COLO668 (cell line): ENCODE measurements around the gene UROC1.

Experiments used
- DNase-seq: peaks from one replicate; lab custom pipeline; 2025; ENCODE audit not compliant: unreplicated experiment; lab: John Stamatoyannopoulos, UW

The UROC1 gene

DNA sequence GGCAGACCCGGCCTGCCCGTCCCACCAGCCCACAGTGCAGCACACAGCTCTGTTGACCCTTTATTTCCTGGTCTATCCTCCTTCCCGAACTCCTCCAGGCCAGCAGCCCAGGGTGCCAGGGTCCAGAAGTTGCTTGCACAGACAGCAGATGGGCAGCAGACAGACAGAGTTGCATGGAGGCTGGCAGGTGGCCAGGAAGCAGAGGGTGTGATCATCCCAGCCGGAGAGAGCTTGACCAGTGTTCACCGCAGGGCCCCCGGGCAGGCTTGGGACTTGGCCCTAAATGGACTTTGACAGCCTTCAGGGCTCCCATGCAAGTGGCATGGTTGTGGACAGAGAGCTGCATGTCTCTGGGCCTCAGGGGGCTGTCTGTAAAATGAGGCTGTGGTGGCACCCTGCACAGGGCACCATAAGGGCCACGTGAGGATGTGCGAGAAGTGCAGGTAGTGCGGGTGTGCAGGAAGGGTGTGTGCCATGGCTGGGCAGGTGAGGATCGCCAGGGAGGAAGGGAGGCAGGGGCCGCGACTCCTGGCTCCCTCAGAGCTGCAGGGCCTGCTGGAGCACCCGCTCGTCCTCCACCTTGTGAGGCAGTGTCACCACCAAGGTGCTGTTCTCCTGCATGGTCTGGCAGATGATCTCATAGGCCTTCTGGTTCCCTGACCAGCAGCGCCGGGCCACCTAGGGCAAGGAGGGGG lies 35.6 kb downstream of the UROC1 start:
- peak; percentile 37 for DNase-seq

DNA sequence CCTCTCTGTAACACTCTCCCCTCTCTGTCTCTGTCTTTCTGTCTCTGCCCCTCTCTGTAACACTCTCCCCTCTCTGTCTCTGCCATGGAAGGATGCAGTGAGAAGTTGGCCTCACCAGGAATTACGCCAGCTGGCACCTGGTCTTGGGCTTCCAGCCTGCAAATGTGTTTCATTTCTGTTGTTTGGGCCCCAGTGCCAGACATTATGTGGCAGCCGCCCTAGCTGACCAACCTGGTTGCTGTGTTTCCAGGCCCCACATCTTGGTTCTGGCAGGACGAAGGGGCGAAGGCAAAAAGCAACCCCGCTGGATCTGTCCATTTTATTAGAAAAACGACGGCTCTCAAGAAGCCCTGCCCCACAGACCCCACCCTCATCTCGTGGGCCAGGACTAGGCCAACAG lies 36.7 kb downstream of the UROC1 start:
- no peak for DNase-seq

DNA sequence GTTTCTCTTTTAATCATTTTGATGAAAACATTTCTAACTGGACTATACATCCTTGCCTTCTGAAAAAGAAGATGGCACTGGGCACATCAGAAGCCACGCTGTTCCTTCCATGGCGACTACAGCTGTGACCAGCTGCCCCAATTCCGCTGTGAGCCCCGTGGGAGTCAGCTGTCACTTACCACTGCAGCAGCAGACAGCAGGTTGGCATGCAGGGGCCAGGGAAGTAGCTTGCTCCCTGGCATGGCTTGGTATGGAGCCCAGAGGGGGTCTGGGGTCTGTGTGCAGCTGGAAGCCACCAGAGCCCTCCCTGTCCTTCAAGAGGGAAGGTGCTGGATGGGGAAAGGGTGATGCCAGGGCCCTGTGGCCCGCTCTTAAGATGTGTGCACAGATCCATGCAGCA lies 37.4 kb downstream of the UROC1 start:
- DNase-seq: no peak

DNA sequence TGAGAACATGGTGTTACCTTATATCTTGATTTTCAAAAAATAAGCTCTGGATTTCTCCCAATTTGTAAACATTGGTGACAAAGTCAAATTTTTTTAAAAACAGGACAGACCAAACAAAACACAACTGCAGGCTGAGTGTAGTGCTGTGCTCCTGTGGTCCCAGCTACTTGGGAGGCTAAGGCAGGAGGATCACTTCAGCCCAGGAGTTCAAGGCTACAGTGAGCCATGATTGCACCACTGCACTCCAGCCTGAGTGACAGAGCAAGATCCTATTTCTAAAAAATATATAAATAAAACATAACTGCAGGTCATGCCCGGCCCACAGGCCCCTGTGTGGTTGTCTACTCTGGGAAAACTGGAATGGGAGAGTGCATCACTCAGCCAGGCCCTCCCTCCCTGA lies 37.9 kb downstream of the UROC1 start:
- no peak for DNase-seq

DNA sequence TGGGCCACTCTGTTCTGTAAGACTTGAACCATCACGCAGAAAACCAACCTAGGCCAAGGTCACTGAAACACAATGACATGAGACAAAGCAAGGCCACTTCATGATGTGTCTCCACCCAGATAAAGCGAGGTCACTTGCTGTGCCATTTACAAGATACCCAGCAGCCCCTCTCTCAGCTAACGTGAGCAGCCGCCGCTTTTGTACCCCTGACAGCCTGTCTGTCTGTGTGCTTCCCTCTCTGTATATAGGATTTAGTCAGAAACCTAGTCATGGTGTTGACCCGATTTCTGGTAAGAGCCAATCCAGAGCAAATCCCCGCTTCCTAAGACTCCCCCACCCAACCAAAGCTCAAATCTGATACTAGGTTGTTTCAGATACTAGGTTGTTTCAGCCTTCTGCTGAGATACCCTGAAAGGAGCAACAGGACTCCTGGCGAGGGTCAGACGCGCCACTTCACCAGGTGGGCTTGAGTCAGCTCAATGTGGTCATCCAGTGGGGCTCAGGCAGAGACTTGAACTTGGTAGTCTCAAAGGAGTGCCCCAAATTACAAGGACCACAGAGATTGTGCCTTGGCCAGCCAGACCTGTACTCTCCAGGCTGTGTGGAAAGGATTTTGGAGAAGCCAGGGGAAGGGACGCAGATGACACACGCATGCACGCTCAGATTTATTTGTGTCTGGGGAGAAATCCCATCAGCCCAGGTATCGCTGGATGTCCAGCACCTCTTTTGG lies 38.8 kb downstream of the UROC1 start:
- DNase-seq: no peak

DNA sequence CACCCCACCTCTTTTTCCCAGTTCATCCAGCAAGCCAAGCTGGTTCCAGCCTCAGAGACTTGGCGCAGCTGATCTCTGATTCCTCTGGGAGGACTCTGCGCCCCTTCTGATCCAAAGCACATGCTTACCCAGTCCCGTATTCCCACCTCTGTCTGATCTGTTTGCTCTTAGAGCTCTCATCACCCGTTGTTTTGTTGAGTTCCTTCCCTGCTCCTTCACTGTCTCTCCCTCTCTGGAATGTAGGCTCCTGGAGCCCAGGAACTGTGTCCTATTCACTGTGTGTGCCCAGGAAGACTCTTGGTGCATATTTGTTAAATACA lies 40.6 kb downstream of the UROC1 start:
- no peak for DNase-seq

DNA sequence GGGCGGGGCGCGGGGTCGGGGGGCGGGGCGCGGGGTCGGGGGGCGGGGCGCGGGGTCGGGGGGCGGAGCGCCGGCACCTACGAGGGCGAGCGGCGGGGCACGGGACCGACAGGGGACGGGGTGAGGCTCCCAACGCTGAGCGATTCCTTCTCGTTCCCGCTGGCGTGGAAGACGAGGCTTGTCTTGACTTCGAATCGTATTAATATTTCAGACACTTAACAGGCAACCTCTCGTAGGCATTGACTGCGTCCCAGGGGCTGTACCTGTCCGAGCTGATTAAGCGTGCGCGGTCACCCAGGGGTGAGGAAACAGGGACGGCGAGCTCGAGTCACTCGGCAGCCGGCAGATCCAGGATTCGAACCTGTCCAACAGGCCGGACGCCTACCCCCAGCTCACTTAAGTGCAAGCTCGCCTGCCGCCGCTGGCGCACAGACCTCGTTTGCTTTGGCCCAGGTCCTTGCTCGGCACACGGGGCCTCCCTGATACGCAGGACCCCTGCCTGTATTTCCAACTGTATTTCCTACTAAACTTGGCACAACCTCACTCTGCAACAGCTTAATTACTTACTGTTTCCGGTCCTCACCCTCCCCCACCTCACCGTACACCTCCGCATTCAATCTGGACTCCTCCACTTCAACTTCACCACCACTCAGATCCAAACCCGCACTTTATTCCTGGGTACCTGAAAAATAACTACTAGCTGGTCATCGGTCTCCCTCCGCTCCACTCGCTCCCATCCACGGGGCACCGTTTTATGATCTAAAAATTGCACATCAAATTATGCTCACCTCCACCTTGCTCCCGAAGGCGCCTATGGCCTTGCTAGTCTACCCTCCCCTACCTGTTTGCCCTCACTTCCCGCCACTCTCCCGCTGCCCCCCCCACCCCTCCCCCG lies 41.2 kb downstream of the UROC1 start:
- DNase-seq: peak; percentile 54

DNA sequence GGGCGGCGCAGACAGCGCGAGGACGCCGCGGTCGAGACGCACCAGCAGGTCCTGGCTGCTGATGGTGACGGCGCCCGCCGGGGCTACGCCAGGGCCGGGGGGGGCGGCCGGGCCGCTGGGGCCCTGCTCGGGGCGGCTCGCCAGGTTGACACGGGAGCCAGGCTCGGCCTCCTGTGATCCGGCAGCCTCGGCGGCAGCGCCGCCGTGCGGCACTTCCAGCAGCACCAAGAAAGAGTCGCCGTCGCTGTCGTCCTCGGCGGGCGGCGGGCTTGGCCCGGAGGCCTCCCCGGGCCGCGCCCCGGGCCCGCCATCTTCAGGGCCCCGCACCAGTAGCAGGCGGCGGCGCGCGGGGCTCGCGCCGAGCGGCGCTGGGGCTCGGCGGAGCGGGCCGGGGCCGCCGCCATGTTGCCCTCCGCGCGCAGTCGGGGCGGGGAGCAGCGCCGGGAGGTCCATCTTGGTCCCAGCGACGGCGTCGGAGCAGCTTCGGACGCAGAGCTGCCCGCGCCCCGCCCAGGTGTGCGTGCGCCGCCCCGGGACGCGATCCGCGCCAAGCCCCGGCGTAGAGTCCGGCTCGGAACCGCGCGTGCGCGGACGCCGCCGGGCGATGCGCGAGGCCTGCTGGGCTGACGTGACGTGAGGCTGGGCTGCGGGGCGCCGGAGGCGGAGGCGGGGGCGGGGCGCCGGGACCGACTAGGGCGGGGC lies 42.0 kb downstream of the UROC1 start, which contains the start of gene ZXDC:
TSS of gene ZXDC (minus strand) at position 479 of the 702 bp plus-strand sequence. CDS start at position 453, 26 bp downstream.
- DNase-seq: peak; percentile 93

DNA sequence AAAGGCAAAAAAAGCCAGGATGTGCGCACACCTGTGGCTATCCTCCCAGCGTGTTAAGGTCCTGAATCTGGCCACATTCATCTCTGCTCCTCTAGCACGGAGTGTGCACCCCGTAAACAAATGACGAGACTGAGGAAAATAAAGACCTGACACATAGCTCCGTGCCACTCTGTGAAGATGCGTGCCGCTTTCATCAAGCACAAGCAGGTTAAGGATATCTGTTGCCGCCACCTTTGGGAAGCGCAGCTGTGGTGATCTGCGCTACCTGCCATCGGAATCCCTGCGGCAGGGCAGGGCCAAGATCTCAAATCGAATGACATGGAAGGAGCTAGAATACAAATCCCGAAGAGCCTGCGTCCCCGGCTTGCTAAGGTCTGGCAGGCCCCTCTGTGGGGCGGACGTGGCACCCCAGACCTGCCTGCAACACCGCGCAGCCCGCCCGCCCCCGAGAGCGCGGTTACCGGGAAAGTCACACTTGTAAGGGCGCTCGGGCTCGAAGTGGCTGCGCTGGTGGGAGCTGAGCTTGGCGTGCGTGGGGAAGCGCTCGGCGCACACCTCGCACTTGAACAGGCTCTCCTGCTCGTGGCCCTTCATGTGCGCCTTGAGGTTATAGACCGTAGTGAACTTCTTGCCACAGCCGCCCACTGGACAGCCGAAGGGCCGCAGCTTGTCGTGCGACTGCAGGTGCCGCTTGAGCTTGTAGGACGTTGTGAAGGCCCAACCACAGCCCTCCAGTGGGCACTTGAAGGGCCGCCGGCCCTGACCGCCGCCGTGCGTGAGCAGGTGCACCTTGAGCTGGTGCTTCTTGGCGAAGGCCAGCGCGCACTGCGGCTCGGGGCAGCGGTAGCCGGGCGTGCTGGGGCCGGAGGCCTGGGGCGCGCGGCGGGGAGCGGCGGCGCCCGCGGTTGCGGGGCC lies 42.8 kb downstream of the UROC1 start:
- peak; percentile 51 for DNase-seq

DNA sequence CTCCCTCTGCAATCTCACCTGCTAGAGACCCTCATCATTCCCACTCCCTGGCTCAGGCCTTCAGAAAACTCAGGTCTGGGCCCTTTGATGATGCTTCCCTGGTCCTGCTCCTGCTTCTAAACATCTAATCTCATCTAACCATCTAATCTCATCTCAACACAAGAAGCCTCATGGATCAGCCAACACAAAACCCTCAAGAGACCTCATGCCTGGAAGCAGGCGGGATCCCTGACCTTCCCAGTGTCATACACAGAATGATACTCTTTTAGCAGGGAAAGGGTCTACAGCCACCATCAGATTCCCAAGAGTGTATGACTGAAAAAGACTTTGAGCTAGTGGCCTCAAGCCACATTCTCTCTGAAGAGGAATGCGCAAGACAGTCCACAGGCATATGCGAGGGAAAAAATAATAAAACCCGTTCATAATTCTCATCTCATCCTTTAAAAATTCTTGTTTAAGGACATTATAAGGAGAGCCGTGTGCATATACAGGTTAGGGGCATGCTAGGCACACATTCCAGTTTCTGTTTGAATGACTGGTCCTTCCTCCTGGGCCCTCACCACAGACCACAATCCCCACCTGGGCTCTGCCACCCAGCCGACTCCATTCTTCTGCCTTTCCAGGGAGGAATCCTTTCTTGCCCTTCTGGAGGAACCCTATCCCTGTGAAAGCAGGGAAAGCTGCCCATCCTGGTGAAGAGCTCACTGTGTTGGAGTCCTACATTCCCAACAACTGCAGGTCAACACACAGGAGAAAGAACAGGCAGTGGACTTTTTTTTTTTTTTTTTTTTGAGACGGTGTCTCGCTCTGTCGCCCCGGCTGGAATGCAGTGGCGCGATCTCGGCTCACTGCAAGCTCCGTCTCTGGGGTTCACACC lies 44.0 kb downstream of the UROC1 start:
- no peak for DNase-seq

DNA sequence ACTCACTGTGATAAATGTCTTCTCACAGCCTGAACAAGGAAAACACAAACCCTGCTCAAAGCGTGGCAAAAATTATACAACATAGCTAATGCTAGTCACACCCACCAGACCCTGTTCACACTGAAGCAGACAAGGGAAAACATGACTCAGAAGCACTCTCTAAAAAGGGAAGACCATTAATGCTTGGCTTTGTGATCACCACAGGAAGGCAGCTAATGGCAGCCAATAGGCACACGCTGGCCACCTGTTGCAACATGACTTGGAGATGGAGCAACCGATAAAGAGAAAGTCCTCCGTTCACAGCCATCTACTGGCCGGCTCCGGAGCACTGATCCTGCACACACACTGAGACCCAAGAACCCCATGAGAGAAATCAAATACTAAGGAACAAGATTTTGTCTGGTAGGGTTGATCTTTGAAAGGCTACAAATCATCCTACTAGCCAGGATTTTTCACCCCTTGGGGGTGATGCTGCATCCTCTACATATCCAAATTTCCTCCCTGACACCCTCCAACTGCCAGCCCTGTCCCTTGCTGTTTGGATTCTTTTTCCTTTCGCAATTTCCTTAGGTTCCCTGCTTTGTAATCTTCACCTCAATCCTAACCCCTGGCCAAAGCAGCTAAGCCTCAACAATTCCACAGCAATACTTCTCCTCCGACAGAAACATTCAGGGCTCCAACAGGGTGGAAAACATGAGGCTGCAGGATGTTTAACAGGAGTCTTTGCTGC lies 45.1 kb downstream of the UROC1 start:
- peak; percentile 19 for DNase-seq

DNA sequence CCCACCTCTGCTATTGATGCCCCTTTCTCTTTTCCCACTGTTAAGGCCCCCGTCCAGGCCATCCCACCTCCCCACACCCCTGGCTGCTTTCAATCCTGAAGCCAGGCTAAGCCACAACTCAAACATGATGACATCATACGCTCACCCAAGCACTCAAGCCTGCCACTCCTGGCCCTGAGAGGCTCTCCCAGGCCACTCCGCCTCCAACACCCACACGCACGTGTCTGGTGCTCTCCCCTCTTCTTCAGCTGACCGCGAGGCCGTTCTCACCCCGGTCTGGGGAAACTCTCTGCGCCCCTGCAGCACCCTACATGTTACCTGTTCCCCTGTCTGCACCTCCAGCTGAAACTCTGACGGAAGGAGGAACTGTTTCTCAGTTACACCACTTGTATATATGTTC lies 48.1 kb downstream of the UROC1 start:
- no peak for DNase-seq

DNA sequence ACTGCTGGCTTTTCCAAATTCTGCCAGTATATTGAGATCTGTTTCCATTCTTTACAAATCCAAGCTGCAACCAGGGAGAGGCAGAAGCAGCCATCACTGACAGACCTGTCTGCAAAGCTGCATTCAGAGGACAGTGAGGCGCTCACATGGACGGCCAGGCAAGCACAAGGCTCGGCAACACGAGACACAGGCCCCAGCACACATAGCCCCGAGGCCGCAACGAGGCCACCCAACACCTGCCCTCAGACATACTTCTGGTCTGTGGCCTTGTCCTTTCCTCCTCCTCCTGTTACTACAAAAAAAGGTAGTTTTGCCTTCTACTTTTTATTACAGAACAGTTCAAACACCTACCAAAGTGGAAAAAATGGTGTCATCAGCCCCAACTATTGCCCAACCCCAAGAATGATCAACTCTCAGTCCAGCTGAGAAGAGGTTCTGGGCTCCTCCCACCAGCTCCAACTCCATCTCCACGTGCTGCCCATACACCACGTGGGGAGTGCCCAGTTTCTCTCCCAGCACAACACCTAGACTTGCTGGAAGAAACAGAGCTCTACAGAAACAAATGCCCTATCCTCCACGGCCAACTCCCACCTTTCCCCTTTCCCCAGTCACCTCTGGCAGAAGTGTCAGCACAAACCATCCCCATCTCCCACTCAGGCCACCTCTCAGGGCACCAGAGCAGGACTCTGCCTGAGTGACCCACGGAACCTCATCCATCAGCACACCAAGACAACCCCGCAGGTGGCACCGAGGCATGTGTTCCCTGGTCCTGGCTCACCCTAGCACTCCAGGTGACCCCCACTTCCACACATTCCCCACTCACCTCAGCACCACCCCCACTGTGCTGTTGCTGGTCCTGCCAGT lies 49.3 kb downstream of the UROC1 start:
- no peak for DNase-seq

DNA sequence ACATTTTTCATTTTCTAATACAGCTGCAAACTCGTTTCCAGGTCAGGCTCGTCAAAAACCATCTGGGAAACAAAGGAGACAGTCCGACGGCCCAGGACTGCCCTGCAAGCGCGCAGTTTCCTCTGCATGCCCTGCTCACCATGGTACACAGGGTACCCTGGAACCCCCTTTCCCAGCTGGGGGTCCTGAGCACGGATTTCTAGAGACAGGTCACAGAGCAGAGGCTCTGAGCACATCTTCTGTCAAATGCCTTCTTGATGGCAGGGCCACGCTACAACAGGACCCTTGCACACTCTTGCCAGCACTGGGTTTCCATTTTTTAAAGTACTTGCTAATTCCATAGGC lies 50.0 kb downstream of the UROC1 start:
- no peak for DNase-seq

DNA sequence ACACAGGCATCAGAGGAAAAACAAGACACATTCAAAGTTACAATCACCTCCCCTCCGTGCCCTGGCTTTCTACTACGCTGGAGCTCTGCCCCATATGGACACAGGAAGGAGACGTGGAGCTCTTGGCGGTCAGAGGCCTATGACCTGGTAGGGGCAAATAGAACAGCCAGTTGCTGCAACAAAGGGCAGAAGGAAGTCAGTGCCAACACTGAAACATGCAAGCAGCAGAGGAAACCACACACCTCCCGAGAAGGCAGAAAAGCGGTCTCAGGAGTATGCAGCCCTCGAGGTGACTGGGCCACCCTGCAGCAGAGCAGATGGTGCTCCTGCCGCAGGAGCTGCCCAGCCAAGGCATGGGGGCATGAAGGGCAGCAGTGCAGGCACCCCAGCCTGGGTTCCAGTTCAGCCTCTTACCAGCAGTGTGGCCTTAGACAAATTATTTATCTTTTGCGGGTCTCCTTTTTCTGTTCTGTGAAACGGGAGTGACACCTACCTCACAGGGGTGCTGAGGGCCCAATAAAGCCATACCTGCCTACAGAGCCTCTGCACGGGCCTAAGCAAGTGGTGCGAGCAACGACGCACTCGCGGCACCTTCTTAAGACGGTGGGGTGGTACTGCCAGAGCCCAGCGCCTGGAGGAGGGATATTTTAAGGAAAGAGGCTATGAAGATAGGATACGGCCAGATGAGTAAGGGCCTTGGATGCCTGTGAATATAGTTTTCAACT lies 50.5 kb downstream of the UROC1 start:
- DNase-seq: no peak

DNA sequence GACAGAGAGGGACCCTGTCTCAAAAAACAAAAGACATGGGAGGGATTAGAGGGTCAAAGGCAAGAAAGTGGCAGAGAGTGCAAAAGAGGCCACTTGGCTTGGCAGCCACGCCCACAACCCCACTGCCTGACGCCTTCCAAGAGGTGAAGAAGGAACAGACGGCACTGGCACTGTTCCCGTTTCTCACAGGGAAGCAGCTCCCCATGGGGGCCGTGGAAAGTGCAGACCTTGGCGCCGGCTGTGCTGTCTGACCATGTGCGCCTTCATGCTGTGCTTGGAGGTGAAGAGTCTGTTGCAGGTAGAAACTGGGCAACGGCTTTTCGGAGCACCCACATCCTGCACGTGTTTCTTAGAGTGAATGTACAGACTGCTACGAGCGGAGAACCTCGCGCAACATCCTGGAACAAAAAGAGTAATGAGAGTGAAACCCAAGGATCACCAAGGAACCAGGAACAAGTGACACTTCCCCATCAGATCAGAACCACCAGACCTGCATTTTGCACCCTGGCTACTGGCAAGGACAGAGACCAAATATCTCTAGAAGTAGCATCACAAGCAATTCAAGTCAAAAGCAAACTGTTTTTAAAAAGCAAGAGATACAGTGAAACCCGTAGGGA lies 51.5 kb downstream of the UROC1 start:
- no peak for DNase-seq

DNA sequence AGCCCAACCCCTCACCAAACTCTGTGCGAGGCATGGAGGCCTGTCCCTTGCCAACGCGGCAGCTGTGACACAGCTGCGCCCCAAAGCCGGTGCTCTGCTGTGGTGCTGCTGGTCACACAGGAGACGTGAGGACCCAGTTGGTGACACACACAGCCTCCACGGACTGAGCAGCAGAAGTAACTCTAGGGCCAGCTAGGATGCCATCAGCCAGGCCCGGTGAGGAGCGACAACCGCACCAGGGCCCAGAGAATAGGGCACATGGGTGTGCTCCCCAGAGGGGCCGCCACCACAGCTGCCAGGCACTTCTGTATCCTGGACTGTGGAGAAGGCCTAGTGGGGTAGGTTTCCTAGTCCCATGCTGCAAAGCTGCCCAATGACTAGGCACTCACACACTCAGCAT lies 52.6 kb downstream of the UROC1 start:
- DNase-seq: no peak
